C4-2B (cell line): Measurements from ENCODE around the gene DCHS1.

Source experiments
- H3K27ac ChIP-seq: fragments of 450-650 bp; 2 replicates; pipeline ENCODE4 v1.5.1; 2017
- ZFX ChIP-seq: fragments of 450-650 bp; IDR thresholded peaks from 2 replicates; pipeline ENCODE4 v1.6.1; 2017
- TF ChIP-seq, protein P1 (sequence below): fragments of 450-650 bp; conservative IDR thresholded peaks from 2 replicates; pipeline ENCODE4 v1.5.1; 2017; ENCODE audit warnings: mild to moderate bottlenecking

The DCHS1 gene

DNA sequence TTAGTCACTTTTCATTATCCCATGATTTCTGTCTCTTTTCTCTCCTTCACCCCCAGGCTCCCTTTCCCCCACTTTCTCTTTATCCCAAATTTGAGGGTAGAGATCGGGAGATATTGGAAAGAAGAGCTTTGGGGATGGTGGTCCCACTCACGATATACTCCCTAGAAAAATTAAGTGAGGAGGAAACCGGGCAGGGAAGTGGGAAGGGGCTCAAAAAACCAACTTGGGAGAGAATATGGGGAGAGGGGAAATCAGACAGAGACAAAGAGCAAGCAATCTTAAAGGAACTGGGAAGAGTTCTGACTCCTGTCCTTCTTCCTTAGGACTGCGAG, 941 bp upstream of the DCHS1 start:
- TF ChIP-seq ZFX: no peak
- TF ChIP-seq, protein P1, sequence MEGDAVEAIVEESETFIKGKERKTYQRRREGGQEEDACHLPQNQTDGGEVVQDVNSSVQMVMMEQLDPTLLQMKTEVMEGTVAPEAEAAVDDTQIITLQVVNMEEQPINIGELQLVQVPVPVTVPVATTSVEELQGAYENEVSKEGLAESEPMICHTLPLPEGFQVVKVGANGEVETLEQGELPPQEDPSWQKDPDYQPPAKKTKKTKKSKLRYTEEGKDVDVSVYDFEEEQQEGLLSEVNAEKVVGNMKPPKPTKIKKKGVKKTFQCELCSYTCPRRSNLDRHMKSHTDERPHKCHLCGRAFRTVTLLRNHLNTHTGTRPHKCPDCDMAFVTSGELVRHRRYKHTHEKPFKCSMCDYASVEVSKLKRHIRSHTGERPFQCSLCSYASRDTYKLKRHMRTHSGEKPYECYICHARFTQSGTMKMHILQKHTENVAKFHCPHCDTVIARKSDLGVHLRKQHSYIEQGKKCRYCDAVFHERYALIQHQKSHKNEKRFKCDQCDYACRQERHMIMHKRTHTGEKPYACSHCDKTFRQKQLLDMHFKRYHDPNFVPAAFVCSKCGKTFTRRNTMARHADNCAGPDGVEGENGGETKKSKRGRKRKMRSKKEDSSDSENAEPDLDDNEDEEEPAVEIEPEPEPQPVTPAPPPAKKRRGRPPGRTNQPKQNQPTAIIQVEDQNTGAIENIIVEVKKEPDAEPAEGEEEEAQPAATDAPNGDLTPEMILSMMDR: no peak
- no peak overlapping the region for H3K27ac ChIP-seq

DNA sequence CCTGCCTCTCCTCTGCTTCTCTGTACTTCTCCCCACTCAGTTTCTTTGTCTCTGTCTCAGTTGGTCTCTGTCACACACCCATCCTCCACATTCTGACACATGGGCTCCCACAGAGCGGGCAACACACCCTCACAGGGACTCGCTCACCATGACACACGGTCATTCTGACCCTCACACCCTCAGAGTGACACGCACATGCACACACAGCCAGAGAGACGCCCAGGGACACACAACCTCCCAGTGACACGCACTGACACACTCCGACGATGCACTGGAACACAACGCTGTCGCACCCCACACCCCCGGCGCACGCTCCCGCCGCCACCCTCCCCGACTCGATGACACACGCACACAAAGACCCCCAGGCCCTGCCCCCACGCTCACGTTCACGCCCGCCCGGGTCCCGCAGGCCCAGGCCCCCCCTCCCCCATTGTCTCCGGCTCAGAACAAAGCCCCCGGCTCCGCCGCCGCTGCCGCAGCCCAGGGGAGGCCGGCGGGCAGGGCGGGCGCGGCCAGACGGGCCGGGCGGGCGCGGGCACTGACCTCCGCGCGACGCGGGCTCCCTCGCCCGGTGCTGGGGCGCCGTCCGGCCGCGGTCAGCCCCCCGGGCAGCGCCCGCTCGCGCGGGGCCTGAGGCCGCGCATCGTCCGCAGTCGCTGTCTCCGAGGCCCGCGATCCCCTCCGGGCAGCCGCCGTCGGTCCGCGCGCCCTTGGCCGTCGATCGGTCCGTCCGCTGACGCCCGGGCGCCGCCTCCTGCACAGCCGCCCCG, 404 bp downstream of the DCHS1 start:
- no peak overlapping the region for H3K27ac ChIP-seq
- no peak for TF ChIP-seq ZFX
- TF ChIP-seq, protein P1: no peak

DNA sequence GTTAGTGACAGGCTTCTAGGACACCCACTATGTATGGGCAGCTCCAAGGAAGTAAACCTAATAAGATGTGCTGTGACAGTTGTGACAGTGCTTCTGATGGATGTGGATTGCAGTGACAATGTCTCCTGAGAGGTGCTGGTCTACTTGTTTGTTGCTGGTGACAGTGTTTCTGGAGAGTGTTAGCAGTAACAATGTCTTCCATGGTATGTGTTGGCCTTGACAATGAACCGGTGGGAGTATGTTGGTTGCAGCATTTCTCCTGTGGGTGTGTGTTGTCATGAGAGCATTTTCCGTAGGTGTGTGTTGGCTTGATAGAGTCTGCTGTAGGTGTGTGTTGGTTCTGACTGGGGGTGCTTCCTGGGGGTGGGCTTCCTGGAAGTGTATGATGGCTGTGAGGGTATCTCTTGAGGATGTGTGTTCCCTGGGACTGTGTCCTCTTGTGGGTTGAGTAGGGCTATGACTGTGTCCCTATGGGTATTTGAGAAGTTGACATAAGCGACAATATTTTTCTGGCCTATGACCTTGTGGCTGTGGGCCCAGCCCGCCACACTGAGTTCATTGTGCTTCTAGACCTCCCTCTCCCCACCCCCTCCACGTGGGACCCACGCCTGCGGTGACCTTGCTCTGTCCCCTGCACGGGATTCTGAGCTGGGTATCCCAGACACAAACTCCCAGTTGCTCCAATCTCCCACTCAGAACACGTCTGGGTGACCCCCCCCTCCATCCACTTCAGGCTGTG, 1.2 kb downstream of the DCHS1 start:
- H3K27ac ChIP-seq: no peak overlapping the region
- TF ChIP-seq, protein P1: no peak
- no peak for TF ChIP-seq ZFX

DNA sequence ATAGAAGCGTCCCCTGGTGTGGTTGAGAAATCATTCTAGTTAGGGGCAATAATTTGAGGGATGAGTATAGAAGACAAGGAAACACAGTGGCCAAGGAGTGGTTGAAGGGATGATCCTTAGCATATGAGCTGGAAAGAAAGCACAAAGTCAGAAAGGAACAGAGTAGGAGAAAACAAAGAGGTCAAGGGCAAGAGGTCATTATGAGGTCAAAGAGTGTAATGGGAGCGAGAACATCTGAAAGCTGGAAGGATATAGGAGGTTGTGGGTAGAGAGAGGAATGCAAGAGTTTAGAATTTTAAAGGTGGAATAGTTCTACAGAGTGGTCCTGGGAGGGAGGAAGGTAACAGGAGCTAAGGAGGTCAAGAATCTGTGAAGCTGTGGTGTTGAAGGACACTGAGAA, 2.0 kb downstream of the DCHS1 start:
- no peak overlapping the region for H3K27ac ChIP-seq
- TF ChIP-seq, protein P1: no peak
- TF ChIP-seq ZFX: no peak

DNA sequence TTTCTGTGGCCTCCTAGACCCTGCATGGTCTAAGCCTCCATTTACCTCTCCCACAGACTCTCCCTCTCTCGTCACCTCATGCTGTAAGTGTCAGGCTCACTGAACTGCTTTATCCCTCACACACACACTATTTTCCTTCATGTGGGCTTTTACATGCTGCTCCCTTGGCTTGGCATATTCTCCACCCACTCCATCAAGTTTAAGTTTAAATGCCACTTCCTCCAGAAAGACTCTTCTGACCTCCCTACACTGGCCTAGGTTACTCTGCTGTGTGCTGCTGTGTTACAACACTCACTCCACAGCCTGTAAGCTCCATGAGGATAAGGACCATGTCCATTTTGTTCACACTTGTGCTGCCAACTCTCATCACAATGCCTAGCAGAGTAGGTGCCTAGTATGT, 2.5 kb downstream of the DCHS1 start:
- H3K27ac ChIP-seq: no peak overlapping the region
- TF ChIP-seq, protein P1: no peak
- no peak for TF ChIP-seq ZFX

DNA sequence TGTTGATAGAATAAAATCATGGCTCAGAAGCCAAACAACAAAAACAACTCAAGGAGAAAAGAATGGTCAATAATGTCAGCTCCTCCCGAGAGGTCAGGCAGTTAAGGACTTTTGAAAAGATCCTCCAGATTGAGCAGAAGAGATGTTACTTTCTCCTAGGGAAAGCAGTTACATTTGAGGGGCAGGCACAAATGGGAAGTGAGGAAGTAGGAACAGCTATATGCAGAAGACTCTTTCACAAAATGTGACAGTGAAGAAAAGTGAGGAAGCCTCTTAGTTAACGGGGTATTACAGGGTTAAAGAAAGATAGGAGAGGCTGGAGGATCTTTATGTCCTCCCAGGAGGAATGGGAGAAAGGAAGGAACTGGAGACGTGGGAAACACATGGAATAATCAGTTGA, 3.4 kb downstream of the DCHS1 start:
- TF ChIP-seq ZFX: no peak
- TF ChIP-seq, protein P1: no peak
- H3K27ac ChIP-seq: no peak overlapping the region

DNA sequence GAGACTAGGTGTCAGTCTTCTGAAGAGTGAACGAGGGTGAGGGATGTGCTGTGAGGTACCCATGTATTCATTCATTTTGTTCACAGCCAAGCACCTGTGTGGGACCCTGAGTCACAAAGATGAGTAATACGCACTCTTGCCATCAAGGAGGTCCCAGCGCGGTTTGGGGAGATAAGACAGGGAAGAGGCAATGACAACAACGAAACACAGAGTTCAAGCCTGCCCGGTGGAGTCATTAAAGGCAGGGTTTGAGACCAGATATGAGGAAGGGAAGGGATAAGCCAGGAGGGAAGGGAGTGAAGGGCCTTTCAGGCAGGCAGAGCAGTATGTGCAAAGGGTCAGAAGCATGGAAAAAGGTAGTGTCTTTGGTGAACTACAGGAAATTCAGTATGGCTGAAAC, 4.6 kb downstream of the DCHS1 start:
- TF ChIP-seq, protein P1: no peak
- no peak for TF ChIP-seq ZFX
- no peak overlapping the region for H3K27ac ChIP-seq
